ENCODE results near the gene NDUFA8. TPM values are rescaled to one million over a fixed set of nuclear protein-coding genes. Genes with fewer than 3 reads are reported as not detected.

Gene NDUFA8
- polyA plus RNA-seq, 1 donor (not counting 4 experiments of a cell fraction or from before 2014, with no cell fraction given): 105 TPM

- H3K4me1 ChIP-seq (ENCODE audit: control insufficient read depth, extremely low read depth, insufficient read depth, low read length): peaks cover 4% of the 10 kb centered on the region
- TF ChIP-seq, protein P1, sequence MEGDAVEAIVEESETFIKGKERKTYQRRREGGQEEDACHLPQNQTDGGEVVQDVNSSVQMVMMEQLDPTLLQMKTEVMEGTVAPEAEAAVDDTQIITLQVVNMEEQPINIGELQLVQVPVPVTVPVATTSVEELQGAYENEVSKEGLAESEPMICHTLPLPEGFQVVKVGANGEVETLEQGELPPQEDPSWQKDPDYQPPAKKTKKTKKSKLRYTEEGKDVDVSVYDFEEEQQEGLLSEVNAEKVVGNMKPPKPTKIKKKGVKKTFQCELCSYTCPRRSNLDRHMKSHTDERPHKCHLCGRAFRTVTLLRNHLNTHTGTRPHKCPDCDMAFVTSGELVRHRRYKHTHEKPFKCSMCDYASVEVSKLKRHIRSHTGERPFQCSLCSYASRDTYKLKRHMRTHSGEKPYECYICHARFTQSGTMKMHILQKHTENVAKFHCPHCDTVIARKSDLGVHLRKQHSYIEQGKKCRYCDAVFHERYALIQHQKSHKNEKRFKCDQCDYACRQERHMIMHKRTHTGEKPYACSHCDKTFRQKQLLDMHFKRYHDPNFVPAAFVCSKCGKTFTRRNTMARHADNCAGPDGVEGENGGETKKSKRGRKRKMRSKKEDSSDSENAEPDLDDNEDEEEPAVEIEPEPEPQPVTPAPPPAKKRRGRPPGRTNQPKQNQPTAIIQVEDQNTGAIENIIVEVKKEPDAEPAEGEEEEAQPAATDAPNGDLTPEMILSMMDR (optimal IDR thresholded peaks at IDR 0.05 in 1 of 3, IDR thresholded peaks at IDR 0.05 in 1 of 3, conservative IDR thresholded peaks at IDR 0.05 in 1 of 3; ENCODE audit: extremely low read depth in 1 of 3, insufficient read depth in 2 of 3, low read length in 3 of 3): no peak
- no peak for TF ChIP-seq EZH2 (IDR thresholded peaks at IDR 0.05; ENCODE audit: low read length)
- FAIRE-seq (no peak), DNase-seq (ENCODE audit: low read depth, low spot score) (no peak)
- no peak overlapping the region for H3K4me2 ChIP-seq (ENCODE audit: control insufficient read depth, extremely low read depth, insufficient read depth, low read depth, low read length)
- H3K27me3 ChIP-seq (ENCODE audit: control insufficient read depth, extremely low read depth, insufficient read depth, low read length): peaks cover 11% of the 10 kb centered on the region
- H3K9me3 ChIP-seq (ENCODE audit: control insufficient read depth, low read depth, low read length): no peaks in the 10 kb centered on the region
- dilution Hi-C loops (cut with MboI; ENCODE audit: extremely low pct_ligation_motif_present, low sequenced_read_pairs): no loop called here
- H3K36me3 ChIP-seq (ENCODE audit: control insufficient read depth in 2 of 2, extremely low read depth in 1 of 2, insufficient read depth in 2 of 2, low read length in 2 of 2): no peaks in the 10 kb centered on the region
- H3K27ac ChIP-seq (ENCODE audit: control insufficient read depth, insufficient read depth, low read length): no peak overlapping the region
- no peak overlapping the region for H2AFZ ChIP-seq (ENCODE audit: control insufficient read depth, low read length)
- H4K20me1 ChIP-seq (ENCODE audit: control insufficient read depth, extremely low read depth, insufficient read depth, low read length): no peaks in the 10 kb centered on the region
- no peaks in the 10 kb centered on the region for H3K79me2 ChIP-seq (ENCODE audit: control insufficient read depth, insufficient read depth, low read length)
- no peak overlapping the region for H3K4me3 ChIP-seq (ENCODE audit: control insufficient read depth in 2 of 3, extremely low read depth in 1 of 3, insufficient read depth in 2 of 3, low read depth in 1 of 3, low read length in 3 of 3)
- no peak overlapping the region for H3K9ac ChIP-seq (ENCODE audit: control insufficient read depth, extremely low read depth, insufficient read depth, low read length)
- H3K9me1 ChIP-seq (ENCODE audit: control insufficient read depth, extremely low read depth, insufficient read depth, low read length): no peaks in the 10 kb centered on the region
These were observed 25.5 kb downstream of the NDUFA8 start for GRCh38 chr9:122133984-122134535.

- no peak overlapping the region for H3K27ac ChIP-seq (ENCODE audit: control insufficient read depth, insufficient read depth, low read length)
- no peaks in the 10 kb centered on the region for H3K79me2 ChIP-seq (ENCODE audit: control insufficient read depth, insufficient read depth, low read length)
- DNase-seq (ENCODE audit: low read depth, low spot score) (no peak), FAIRE-seq (no peak)
- no peaks in the 10 kb centered on the region for H4K20me1 ChIP-seq (ENCODE audit: control insufficient read depth, extremely low read depth, insufficient read depth, low read length)
- no peak overlapping the region for H2AFZ ChIP-seq (ENCODE audit: control insufficient read depth, low read length)
- H3K9me3 ChIP-seq (ENCODE audit: control insufficient read depth, low read depth, low read length): no peaks in the 10 kb centered on the region
- H3K9ac ChIP-seq (ENCODE audit: control insufficient read depth, extremely low read depth, insufficient read depth, low read length): no peak overlapping the region
- TF ChIP-seq EZH2 (IDR thresholded peaks at IDR 0.05; ENCODE audit: low read length): no peak
- TF ChIP-seq, protein P1 (optimal IDR thresholded peaks at IDR 0.05 in 1 of 3, IDR thresholded peaks at IDR 0.05 in 1 of 3, conservative IDR thresholded peaks at IDR 0.05 in 1 of 3; ENCODE audit: extremely low read depth in 1 of 3, insufficient read depth in 2 of 3, low read length in 3 of 3): no peak
- no peaks in the 10 kb centered on the region for H3K36me3 ChIP-seq (ENCODE audit: control insufficient read depth in 2 of 2, extremely low read depth in 1 of 2, insufficient read depth in 2 of 2, low read length in 2 of 2)
- H3K9me1 ChIP-seq (ENCODE audit: control insufficient read depth, extremely low read depth, insufficient read depth, low read length): no peaks in the 10 kb centered on the region
- dilution Hi-C loops (cut with MboI; ENCODE audit: extremely low pct_ligation_motif_present, low sequenced_read_pairs): no loop called here
- H3K27me3 ChIP-seq (ENCODE audit: control insufficient read depth, extremely low read depth, insufficient read depth, low read length): peaks cover 11% of the 10 kb centered on the region
- no peak overlapping the region for H3K4me2 ChIP-seq (ENCODE audit: control insufficient read depth, extremely low read depth, insufficient read depth, low read depth, low read length)
- H3K4me1 ChIP-seq (ENCODE audit: control insufficient read depth, extremely low read depth, insufficient read depth, low read length): no peaks in the 10 kb centered on the region
- no peak overlapping the region for H3K4me3 ChIP-seq (ENCODE audit: control insufficient read depth in 2 of 3, extremely low read depth in 1 of 3, insufficient read depth in 2 of 3, low read depth in 1 of 3, low read length in 3 of 3)
These were observed 26.2 kb downstream of the NDUFA8 start for GRCh38 chr9:122133263-122133983.
